ENCODE data around the gene SSH2. TPM values are rescaled to one million over a fixed set of nuclear protein-coding genes. Genes with fewer than 3 reads are reported as not detected.

The SSH2 gene
- total and polyA plus RNA-seq, 2 of the 13 experiments (the other 11 are each of a cell fraction or from before 2014, with no cell fraction given): 6.0 to 6.4 TPM

DNA sequence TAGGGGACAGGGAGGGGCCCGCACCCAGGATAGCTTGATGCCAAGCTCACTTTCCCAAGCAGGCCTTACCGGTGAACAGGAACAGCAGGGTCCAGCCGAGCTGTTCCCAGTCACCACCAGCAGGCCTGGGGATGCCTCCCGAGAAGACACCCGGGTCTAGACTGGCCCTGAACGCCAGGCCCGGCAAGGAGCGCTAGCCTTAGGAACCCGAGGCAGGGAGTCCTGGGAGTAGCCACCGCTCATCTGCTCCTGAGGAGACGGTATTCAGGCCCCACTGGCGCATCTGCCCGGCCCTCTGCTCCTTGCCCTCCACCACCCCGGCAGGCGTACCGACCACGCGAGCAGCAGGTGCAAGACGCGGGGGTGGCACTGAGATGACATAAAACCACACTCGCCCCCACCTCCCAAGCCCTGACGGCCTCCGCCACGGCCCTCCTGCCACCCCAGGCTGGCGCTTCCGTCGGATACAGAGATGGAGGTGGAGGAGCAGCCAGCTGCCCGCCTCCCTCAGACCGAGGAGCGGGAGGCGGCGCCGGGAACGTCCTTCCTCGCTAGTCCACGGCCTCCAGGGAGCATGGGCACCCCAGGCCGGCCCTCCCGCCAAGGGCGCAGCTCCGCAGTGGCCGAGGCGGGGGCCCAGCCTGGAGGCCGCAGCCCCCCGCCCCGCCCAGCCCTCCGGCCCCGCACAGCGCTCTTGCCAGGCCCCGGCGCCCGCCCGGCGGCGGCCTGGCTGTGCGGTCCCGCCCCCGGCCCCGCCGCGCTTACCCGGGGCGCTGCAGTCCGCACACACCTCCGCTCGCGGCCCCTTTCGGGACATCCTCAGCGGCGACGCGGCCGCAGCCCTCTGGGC, 341.2 kb downstream of the SSH2 start (continued):
- TF ChIP-seq, protein P1, sequence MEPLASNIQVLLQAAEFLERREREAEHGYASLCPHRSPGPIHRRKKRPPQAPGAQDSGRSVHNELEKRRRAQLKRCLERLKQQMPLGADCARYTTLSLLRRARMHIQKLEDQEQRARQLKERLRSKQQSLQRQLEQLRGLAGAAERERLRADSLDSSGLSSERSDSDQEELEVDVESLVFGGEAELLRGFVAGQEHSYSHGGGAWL (CRISPR knock-in tag; IDR thresholded peaks at IDR 0.05): 0 out of 2 replicates have a peak, but pooled peaks have one; percentile 36
- TF ChIP-seq, protein P2, sequence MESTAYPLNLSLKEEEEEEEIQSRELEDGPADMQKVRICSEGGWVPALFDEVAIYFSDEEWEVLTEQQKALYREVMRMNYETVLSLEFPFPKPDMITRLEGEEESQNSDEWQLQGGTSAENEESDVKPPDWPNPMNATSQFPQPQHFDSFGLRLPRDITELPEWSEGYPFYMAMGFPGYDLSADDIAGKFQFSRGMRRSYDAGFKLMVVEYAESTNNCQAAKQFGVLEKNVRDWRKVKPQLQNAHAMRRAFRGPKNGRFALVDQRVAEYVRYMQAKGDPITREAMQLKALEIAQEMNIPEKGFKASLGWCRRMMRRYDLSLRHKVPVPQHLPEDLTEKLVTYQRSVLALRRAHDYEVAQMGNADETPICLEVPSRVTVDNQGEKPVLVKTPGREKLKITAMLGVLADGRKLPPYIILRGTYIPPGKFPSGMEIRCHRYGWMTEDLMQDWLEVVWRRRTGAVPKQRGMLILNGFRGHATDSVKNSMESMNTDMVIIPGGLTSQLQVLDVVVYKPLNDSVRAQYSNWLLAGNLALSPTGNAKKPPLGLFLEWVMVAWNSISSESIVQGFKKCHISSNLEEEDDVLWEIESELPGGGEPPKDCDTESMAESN (CRISPR knock-in tag; conservative IDR thresholded peaks at IDR 0.05): 0 out of 2 replicates have a peak, but pooled peaks have one; percentile 26
- TF ChIP-seq ZNF432 (CRISPR knock-in tag; IDR thresholded peaks at IDR 0.05; ENCODE audit: borderline replicate concordance): no peak
- TF ChIP-seq CBX1 (IDR thresholded peaks at IDR 0.05; ENCODE audit: low read depth): no peak
- no peak for TF ChIP-seq NCOA1 (CRISPR knock-in tag; IDR thresholded peaks at IDR 0.05)
- peak; percentile 44; the same call in 1 of the 2 replicates for TF ChIP-seq MYC (CRISPR knock-in tag; IDR thresholded peaks at IDR 0.05; ENCODE audit: borderline replicate concordance)
- TF ChIP-seq ZNF367 (CRISPR knock-in tag; IDR thresholded peaks at IDR 0.05; ENCODE audit: borderline replicate concordance): 0 out of 2 replicates have a peak, but pooled peaks have one; percentile 39
- no peak for TF ChIP-seq RARA (CRISPR knock-in tag; IDR thresholded peaks at IDR 0.05)
- peak; percentile 41; the same call in 1 of the 2 replicates for TF ChIP-seq GABPB1 (CRISPR knock-in tag; IDR thresholded peaks at IDR 0.05)
- TF ChIP-seq ZNF3 (CRISPR knock-in tag; IDR thresholded peaks at IDR 0.05): no peak
- TF ChIP-seq ZNF441 (CRISPR knock-in tag; IDR thresholded peaks at IDR 0.05; ENCODE audit: borderline replicate concordance): no peak
- TF ChIP-seq, protein P3, sequence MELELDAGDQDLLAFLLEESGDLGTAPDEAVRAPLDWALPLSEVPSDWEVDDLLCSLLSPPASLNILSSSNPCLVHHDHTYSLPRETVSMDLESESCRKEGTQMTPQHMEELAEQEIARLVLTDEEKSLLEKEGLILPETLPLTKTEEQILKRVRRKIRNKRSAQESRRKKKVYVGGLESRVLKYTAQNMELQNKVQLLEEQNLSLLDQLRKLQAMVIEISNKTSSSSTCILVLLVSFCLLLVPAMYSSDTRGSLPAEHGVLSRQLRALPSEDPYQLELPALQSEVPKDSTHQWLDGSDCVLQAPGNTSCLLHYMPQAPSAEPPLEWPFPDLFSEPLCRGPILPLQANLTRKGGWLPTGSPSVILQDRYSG (CRISPR knock-in tag; IDR thresholded peaks at IDR 0.05): no peak
- TF ChIP-seq ZFY (CRISPR knock-in tag; IDR thresholded peaks at IDR 0.05): peak; percentile 37; the same call in 1 of the 2 replicates
- 0 out of 2 replicates have a peak, but pooled peaks have one; percentile 44 for TF ChIP-seq ZNF891 (CRISPR knock-in tag; IDR thresholded peaks at IDR 0.05)
- TF ChIP-seq STAG1 (CRISPR knock-in tag; IDR thresholded peaks at IDR 0.05): 0 out of 2 replicates have a peak, but pooled peaks have one; percentile 3
- peak; percentile 77 for TF ChIP-seq ZFX (CRISPR knock-in tag; IDR thresholded peaks at IDR 0.05; ENCODE audit: low read depth)
- TF ChIP-seq ZNF777 (CRISPR knock-in tag; IDR thresholded peaks at IDR 0.05): no peak
- TF ChIP-seq, protein P4, sequence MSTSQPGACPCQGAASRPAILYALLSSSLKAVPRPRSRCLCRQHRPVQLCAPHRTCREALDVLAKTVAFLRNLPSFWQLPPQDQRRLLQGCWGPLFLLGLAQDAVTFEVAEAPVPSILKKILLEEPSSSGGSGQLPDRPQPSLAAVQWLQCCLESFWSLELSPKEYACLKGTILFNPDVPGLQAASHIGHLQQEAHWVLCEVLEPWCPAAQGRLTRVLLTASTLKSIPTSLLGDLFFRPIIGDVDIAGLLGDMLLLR (CRISPR knock-in tag; IDR thresholded peaks at IDR 0.05): 0 out of 2 replicates have a peak, but pooled peaks have one; percentile 36
- TF ChIP-seq JARID2 (CRISPR knock-in tag; IDR thresholded peaks at IDR 0.05; ENCODE audit: insufficient replicate concordance): no peak
- TF ChIP-seq ZBTB38 (CRISPR knock-in tag; IDR thresholded peaks at IDR 0.05): no peak
- TF ChIP-seq ZNF792 (CRISPR knock-in tag; IDR thresholded peaks at IDR 0.05): 0 out of 2 replicates have a peak, but pooled peaks have one; percentile 21
- TF ChIP-seq SP1 (IDR thresholded peaks at IDR 0.05): no peak
- TF ChIP-seq SP1 (CRISPR knock-in tag; IDR thresholded peaks at IDR 0.05): no peak
- no peak for TF ChIP-seq EED (CRISPR knock-in tag; IDR thresholded peaks at IDR 0.05)
- peak; percentile 58; the same call in 1 of the 2 replicates for TF ChIP-seq NRL (CRISPR knock-in tag; IDR thresholded peaks at IDR 0.05; ENCODE audit: borderline replicate concordance)
- peak; percentile 61 for TF ChIP-seq PHF8 (CRISPR knock-in tag; IDR thresholded peaks at IDR 0.05)
- 0 out of 2 replicates have a peak, but pooled peaks have one; percentile 50 for TF ChIP-seq HIVEP1 (CRISPR knock-in tag; IDR thresholded peaks at IDR 0.05)
- no peak for TF ChIP-seq ZNF547 (CRISPR knock-in tag; IDR thresholded peaks at IDR 0.05)
- TF ChIP-seq ZFP62 (CRISPR knock-in tag; IDR thresholded peaks at IDR 0.05): no peak

Measured in HepG2 (cell line).